ENCODE results near the gene STARD13.
A peak's percentile ranks its signal among the peaks of the same experiment; 100 is the strongest.

The STARD13 gene

GRCh38 chr13:33263976-33264619 lies 21.5 kb downstream of the STARD13 start:
- Mint-ChIP-seq H3K36me3 (ENCODE audit: low read depth) (no peaks in the 10 kb centered on the region), H3K4me1 (peaks cover 31% of the 10 kb centered on the region), H3K4me3 (no peak overlapping the region), H3K9me3 (no peaks in the 10 kb centered on the region), H3K27me3 (ENCODE audit: low read depth, poor library complexity) (peaks cover 15% of the 10 kb centered on the region), H3K27ac (no peak overlapping the region)
- TF ChIP-seq, protein P1, sequence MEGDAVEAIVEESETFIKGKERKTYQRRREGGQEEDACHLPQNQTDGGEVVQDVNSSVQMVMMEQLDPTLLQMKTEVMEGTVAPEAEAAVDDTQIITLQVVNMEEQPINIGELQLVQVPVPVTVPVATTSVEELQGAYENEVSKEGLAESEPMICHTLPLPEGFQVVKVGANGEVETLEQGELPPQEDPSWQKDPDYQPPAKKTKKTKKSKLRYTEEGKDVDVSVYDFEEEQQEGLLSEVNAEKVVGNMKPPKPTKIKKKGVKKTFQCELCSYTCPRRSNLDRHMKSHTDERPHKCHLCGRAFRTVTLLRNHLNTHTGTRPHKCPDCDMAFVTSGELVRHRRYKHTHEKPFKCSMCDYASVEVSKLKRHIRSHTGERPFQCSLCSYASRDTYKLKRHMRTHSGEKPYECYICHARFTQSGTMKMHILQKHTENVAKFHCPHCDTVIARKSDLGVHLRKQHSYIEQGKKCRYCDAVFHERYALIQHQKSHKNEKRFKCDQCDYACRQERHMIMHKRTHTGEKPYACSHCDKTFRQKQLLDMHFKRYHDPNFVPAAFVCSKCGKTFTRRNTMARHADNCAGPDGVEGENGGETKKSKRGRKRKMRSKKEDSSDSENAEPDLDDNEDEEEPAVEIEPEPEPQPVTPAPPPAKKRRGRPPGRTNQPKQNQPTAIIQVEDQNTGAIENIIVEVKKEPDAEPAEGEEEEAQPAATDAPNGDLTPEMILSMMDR (IDR thresholded peaks at IDR 0.05): no peak
- DNase-seq: no peak

DNA sequence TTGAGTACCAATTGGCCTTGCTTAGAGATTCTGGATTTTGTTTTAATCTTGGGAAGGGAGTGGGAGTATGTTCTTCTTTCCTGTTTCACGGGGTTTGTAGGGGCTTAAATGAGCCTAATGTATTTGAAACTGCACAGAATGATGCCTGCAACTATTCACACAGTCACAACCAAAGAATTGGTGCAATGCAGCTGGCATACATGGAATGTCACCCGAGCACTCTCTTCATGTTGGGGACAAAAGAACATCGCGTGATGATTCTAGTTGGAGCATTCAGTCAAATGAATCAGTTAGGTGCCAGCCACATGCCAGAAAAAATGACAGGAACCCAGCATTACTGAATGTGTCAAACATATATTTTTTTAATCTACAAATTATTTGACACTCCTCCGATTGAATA lies 22.1 kb downstream of the STARD13 start:
- no peaks in the 10 kb centered on the region for H3K36me3 Mint-ChIP-seq (ENCODE audit: low read depth)
- TF ChIP-seq, protein P1 (IDR thresholded peaks at IDR 0.05): no peak
- H3K9me3 Mint-ChIP-seq: no peaks in the 10 kb centered on the region
- peaks cover 14% of the 10 kb centered on the region for H3K27me3 Mint-ChIP-seq (ENCODE audit: low read depth, poor library complexity)
- no peak overlapping the region for H3K27ac Mint-ChIP-seq
- H3K4me1 Mint-ChIP-seq: peaks cover 31% of the 10 kb centered on the region
- H3K4me3 Mint-ChIP-seq: no peak overlapping the region
- DNase-seq: no peak

DNA sequence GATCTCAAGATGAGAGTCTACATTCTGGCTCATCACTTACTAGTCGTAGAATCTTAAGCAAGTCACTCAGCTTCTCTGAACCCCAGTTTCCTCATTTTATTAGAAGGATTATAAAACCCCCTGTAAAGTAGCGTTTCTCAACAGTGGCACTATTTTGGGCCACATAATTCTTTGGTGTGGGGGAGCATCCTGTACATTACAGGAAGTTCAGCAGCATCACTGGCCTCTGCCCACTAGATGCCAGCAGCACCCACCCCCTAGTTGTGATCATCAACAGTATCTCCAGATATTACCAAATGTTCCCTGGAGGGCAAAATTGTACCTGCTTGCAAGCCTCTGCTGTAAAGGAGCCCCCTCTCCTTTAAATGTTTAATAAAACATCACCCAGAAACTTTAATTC lies 22.6 kb downstream of the STARD13 start:
- H3K4me1 Mint-ChIP-seq: peaks cover 31% of the 10 kb centered on the region
- H3K9me3 Mint-ChIP-seq: no peaks in the 10 kb centered on the region
- peaks cover 10% of the 10 kb centered on the region for H3K27me3 Mint-ChIP-seq (ENCODE audit: low read depth, poor library complexity)
- no peaks in the 10 kb centered on the region for H3K36me3 Mint-ChIP-seq (ENCODE audit: low read depth)
- DNase-seq: no peak
- no peak overlapping the region for H3K4me3 Mint-ChIP-seq
- TF ChIP-seq, protein P1 (IDR thresholded peaks at IDR 0.05): no peak
- peak overlapping the region; percentile 47 for H3K27ac Mint-ChIP-seq

DNA sequence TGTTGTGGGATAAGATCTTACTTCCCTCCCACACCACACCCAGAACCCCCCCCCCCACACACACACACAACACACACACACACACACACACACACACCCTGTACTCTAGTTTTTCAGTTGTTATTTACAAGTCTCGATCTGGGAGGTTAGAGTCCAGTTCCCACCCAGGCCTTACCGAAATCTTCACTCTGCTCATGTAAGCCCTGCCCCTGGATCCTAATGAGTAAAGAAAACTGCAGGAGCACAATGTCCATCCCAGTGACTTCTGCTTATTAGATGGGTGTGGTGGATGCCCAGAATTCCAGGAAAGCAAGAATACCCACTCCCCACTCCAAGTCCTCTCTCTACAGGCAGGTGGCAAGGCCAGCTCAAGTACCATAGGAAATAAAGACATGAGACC lies 23.0 kb downstream of the STARD13 start:
- no peaks in the 10 kb centered on the region for H3K9me3 Mint-ChIP-seq
- no peak overlapping the region for H3K4me3 Mint-ChIP-seq
- H3K36me3 Mint-ChIP-seq (ENCODE audit: low read depth): no peaks in the 10 kb centered on the region
- H3K27me3 Mint-ChIP-seq (ENCODE audit: low read depth, poor library complexity): peaks cover 10% of the 10 kb centered on the region
- TF ChIP-seq, protein P1 (IDR thresholded peaks at IDR 0.05): no peak
- DNase-seq: no peak
- peaks cover 31% of the 10 kb centered on the region for H3K4me1 Mint-ChIP-seq
- H3K27ac Mint-ChIP-seq: peak overlapping the region; percentile 47

DNA sequence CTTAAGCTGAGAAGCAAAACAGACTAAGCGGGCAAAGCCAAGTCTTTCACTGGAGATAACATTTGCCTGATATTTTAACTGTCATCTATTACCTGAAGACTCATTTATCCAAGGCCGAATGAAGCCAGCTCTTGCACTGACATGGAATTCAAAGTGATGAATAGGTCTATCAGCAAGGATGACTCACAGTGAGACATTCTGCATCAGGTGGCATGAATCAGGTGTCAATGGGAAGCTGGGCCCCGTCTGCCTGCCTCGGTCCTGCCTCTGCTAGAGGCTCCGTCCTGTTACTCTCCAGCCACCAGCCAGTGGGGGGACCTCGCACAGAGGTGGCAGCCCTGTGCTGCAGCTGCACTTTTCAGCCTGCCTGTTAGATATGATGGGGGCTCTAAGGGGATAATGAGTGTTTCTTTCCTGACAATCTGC lies 23.5 kb downstream of the STARD13 start:
- Mint-ChIP-seq H3K4me1 (peaks cover 31% of the 10 kb centered on the region), H3K4me3 (no peak overlapping the region), H3K9me3 (no peaks in the 10 kb centered on the region), H3K27ac (no peak overlapping the region), H3K27me3 (ENCODE audit: low read depth, poor library complexity) (peaks cover 5% of the 10 kb centered on the region), H3K36me3 (ENCODE audit: low read depth) (no peaks in the 10 kb centered on the region)
- TF ChIP-seq, protein P1 (IDR thresholded peaks at IDR 0.05): no peak
- DNase-seq: no peak

GRCh38 chr13:33261387-33262061 lies 24.0 kb downstream of the STARD13 start:
- H3K27me3 Mint-ChIP-seq (ENCODE audit: low read depth, poor library complexity): peaks cover 4% of the 10 kb centered on the region
- no peak overlapping the region for H3K4me3 Mint-ChIP-seq
- TF ChIP-seq, protein P1 (IDR thresholded peaks at IDR 0.05): no peak
- peaks cover 31% of the 10 kb centered on the region for H3K4me1 Mint-ChIP-seq
- DNase-seq: no peak
- no peaks in the 10 kb centered on the region for H3K9me3 Mint-ChIP-seq
- no peak overlapping the region for H3K27ac Mint-ChIP-seq
- no peaks in the 10 kb centered on the region for H3K36me3 Mint-ChIP-seq (ENCODE audit: low read depth)

All from nephron progenitor cell (in vitro differentiated cells).